Islet precursor cell (in vitro differentiated cells): ENCODE results near the gene HIVEP3.

Source experiments
- DNase-seq: peaks from one replicate; pipeline ENCODE4 v3.0.0-alpha.2; 2018

The HIVEP3 gene

GRCh38 chr1:41678111-41678878 lies 240.4 kb downstream of the HIVEP3 start:
- peak; percentile 92 for DNase-seq

GRCh38 chr1:41677620-41678019 lies 241.1 kb downstream of the HIVEP3 start:
- DNase-seq, result no peak

GRCh38 chr1:41675401-41675800 lies 243.3 kb downstream of the HIVEP3 start:
- DNase-seq, result no peak

GRCh38 chr1:41674522-41674921 lies 244.2 kb downstream of the HIVEP3 start:
- peak; percentile 71 for DNase-seq

GRCh38 chr1:41673806-41674205 lies 244.9 kb downstream of the HIVEP3 start:
- no peak for DNase-seq

- no peak for DNase-seq
Measured at GRCh38 chr1:41673378-41673777, 245.3 kb downstream of the HIVEP3 start.

- DNase-seq, result no peak
Measured at GRCh38 chr1:41672641-41673361, 245.9 kb downstream of the HIVEP3 start.

- DNase-seq, result peak; percentile 96
Measured at GRCh38 chr1:41672173-41672572, 246.5 kb downstream of the HIVEP3 start.

- DNase-seq, result no peak
Measured at GRCh38 chr1:41671116-41671755, 247.5 kb downstream of the HIVEP3 start.

GRCh38 chr1:41670217-41670957 lies 248.3 kb downstream of the HIVEP3 start:
- DNase-seq, result no peak

GRCh38 chr1:41668967-41669366 lies 249.8 kb downstream of the HIVEP3 start:
- DNase-seq, result no peak

GRCh38 chr1:41668054-41668660 lies 250.6 kb downstream of the HIVEP3 start:
- no peak for DNase-seq

- DNase-seq, result no peak
Measured at GRCh38 chr1:41666981-41667631, 251.6 kb downstream of the HIVEP3 start.

GRCh38 chr1:41665962-41666917 lies 252.5 kb downstream of the HIVEP3 start:
- DNase-seq, result no peak

GRCh38 chr1:41664861-41665640 lies 253.7 kb downstream of the HIVEP3 start:
- DNase-seq, result peak; percentile 97

- DNase-seq, result no peak
Measured at GRCh38 chr1:41663671-41664400, 254.9 kb downstream of the HIVEP3 start.

- DNase-seq, result peak; percentile 95
Measured at GRCh38 chr1:41662765-41663437, 255.8 kb downstream of the HIVEP3 start.

GRCh38 chr1:41662061-41662764 lies 256.5 kb downstream of the HIVEP3 start:
- DNase-seq, result peak; percentile 90
